ENCODE results near the gene SETD9. TPM values are rescaled to one million over a fixed set of nuclear protein-coding genes. Genes with fewer than 3 reads are reported as not detected.

SETD9 gene
- total RNA-seq, 2 experiments from 2014 or later = 6.7 to 13.3 TPM

- TF ChIP-seq CTCF (conservative IDR thresholded peaks at IDR 0.05; ENCODE audit: low read length) = no peak
- no peak for TF ChIP-seq EZH2phosphoT487 (IDR thresholded peaks at IDR 0.05; ENCODE audit: borderline replicate concordance, low read depth, low read length)
- ChIA-PET POLR2A (interaction anchor here (0.9 kb wide), 1 partner anchor 10 kb away, joined by 3 read pairs; no protein-coding TSS in a partner anchor), CTCF (ENCODE audit: unreplicated experiment) (no interaction called here)
- no peak for DNase-seq (ENCODE audit: low spot score)
- intact Hi-C loops (cut with micrococcal nuclease; ENCODE audit: unreplicated experiment) = no loop called here
- Histone ChIP-seq H2AFZ (ENCODE audit: low read length) (no peak overlapping the region), H3K27ac (ENCODE audit: low read depth, low read length, poor library complexity, severe bottlenecking) (no peak overlapping the region), H3K4me3 (ENCODE audit: low read depth, low read length, poor library complexity, severe bottlenecking) (no peak overlapping the region), H3K9me3 (ENCODE audit: low read length) (no peaks in the 10 kb centered on the region), H3K4me1 (ENCODE audit: insufficient read depth, low read length, poor library complexity, severe bottlenecking) (no peaks in the 10 kb centered on the region), H3K4me2 (ENCODE audit: low read length) (no peak overlapping the region), H3K9me2 (ENCODE audit: insufficient read depth, low read length) (no peaks in the 10 kb centered on the region), H4K20me1 (ENCODE audit: insufficient read depth, low read length) (no peaks in the 10 kb centered on the region), H3K36me3 (ENCODE audit: insufficient read depth, low read length) (no peaks in the 10 kb centered on the region), H3K79me2 (ENCODE audit: insufficient read depth, low read depth, low read length) (no peaks in the 10 kb centered on the region)
- no TSS peak for BruUV-seq (replicated peaks)
Observed at GRCh38 chr5:56963246-56963645, 53.9 kb downstream of the SETD9 start.

GRCh38 chr5:56964173-56964572 is 54.8 kb downstream of the SETD9 start:
- no TSS peak for BruUV-seq (replicated peaks)
- DNase-seq (ENCODE audit: low spot score) = no peak
- Histone ChIP-seq H3K9me3 (ENCODE audit: low read length) (no peaks in the 10 kb centered on the region), H3K4me3 (ENCODE audit: low read depth, low read length, poor library complexity, severe bottlenecking) (no peak overlapping the region), H3K79me2 (ENCODE audit: insufficient read depth, low read depth, low read length) (no peaks in the 10 kb centered on the region), H3K27ac (ENCODE audit: low read depth, low read length, poor library complexity, severe bottlenecking) (no peak overlapping the region), H3K36me3 (ENCODE audit: insufficient read depth, low read length) (no peaks in the 10 kb centered on the region), H2AFZ (ENCODE audit: low read length) (no peak overlapping the region), H3K9me2 (ENCODE audit: insufficient read depth, low read length) (no peaks in the 10 kb centered on the region), H4K20me1 (ENCODE audit: insufficient read depth, low read length) (no peaks in the 10 kb centered on the region), H3K4me1 (ENCODE audit: insufficient read depth, low read length, poor library complexity, severe bottlenecking) (no peaks in the 10 kb centered on the region), H3K4me2 (ENCODE audit: low read length) (no peak overlapping the region)
- intact Hi-C loops (cut with micrococcal nuclease; ENCODE audit: unreplicated experiment) = no loop called here
- CTCF ChIA-PET (ENCODE audit: unreplicated experiment) = no interaction called here
- POLR2A ChIA-PET = interaction anchor here (0.6 to 0.9 kb wide), 3 partner anchors 11 to 1531 kb away, joined by 3 read pairs; no protein-coding TSS in a partner anchor
- no peak for TF ChIP-seq CTCF (conservative IDR thresholded peaks at IDR 0.05; ENCODE audit: low read length)
- TF ChIP-seq EZH2phosphoT487 (IDR thresholded peaks at IDR 0.05; ENCODE audit: borderline replicate concordance, low read depth, low read length) = no peak

Other genes starting within 250 kb of the SETD9 start
- 25.9 and 29.9 TPM in 2 replicates for gene MAP3K1, start 94.0 kb upstream of the SETD9 start, total RNA-seq (2014; rRNA removed; shearing (Covaris generic))
- 29.4 and 31.5 TPM in 2 replicates for gene MAP3K1, start 94.0 kb upstream of the SETD9 start, total RNA-seq (2022)
- 12.6 and 51.9 TPM in 2 replicates for gene MIER3, start 42.5 kb downstream of the SETD9 start, total RNA-seq (2014; rRNA removed; shearing (Covaris generic))
- gene MIER3, start 42.5 kb downstream of the SETD9 start, total RNA-seq (2022) = 25.3 and 29.2 TPM in 2 replicates